Loucy (cell line): ENCODE data around the gene MAPK8.

ENCODE experiments used
- EZH2phosphoT487 ChIP-seq: fragments of 200-600 bp; IDR thresholded peaks from 2 replicates; pipeline ENCODE4 v1.6.1; 2018; ENCODE audit warnings: antibody characterized with exemption, mild to moderate bottlenecking, moderate library complexity, borderline replicate concordance
- TF ChIP-seq, protein P1 (sequence below): fragments of 200-600 bp; sonication (generic); conservative IDR thresholded peaks from 2 replicates; pipeline ENCODE4 v1.5.1; 2014; ENCODE audit warnings: mild to moderate bottlenecking, antibody characterized with exemption, low read length

DNA sequence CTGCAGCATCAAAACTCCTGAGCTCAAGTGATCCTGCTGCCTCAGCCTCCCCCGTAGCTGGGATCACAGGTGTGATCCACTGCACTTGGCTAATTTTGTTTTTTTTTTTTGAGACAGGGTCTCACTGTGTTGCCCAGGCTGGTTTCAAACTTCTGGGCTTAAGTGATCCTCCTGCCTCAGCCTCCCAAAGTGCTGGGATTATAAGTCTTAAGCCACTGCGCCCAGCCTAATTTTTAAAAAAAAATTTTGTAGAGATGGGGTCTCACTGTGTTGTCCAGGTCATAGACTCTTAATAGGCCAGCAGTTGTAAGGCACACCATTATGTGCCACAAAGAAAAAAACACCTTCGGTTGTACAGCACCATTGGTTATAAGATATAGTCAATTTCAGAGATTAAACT, 122.4 kb downstream of the MAPK8 start:
- TF ChIP-seq EZH2phosphoT487 = no peak
- TF ChIP-seq, protein P1, sequence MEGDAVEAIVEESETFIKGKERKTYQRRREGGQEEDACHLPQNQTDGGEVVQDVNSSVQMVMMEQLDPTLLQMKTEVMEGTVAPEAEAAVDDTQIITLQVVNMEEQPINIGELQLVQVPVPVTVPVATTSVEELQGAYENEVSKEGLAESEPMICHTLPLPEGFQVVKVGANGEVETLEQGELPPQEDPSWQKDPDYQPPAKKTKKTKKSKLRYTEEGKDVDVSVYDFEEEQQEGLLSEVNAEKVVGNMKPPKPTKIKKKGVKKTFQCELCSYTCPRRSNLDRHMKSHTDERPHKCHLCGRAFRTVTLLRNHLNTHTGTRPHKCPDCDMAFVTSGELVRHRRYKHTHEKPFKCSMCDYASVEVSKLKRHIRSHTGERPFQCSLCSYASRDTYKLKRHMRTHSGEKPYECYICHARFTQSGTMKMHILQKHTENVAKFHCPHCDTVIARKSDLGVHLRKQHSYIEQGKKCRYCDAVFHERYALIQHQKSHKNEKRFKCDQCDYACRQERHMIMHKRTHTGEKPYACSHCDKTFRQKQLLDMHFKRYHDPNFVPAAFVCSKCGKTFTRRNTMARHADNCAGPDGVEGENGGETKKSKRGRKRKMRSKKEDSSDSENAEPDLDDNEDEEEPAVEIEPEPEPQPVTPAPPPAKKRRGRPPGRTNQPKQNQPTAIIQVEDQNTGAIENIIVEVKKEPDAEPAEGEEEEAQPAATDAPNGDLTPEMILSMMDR = no peak
